ENCODE results near the gene ATP5MC2.

GRCh38 chr12:53722450-53723041, 46.7 kb upstream of the ATP5MC2 start:
- TF ChIP-seq, protein P1, sequence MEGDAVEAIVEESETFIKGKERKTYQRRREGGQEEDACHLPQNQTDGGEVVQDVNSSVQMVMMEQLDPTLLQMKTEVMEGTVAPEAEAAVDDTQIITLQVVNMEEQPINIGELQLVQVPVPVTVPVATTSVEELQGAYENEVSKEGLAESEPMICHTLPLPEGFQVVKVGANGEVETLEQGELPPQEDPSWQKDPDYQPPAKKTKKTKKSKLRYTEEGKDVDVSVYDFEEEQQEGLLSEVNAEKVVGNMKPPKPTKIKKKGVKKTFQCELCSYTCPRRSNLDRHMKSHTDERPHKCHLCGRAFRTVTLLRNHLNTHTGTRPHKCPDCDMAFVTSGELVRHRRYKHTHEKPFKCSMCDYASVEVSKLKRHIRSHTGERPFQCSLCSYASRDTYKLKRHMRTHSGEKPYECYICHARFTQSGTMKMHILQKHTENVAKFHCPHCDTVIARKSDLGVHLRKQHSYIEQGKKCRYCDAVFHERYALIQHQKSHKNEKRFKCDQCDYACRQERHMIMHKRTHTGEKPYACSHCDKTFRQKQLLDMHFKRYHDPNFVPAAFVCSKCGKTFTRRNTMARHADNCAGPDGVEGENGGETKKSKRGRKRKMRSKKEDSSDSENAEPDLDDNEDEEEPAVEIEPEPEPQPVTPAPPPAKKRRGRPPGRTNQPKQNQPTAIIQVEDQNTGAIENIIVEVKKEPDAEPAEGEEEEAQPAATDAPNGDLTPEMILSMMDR (IDR thresholded peaks at IDR 0.05; ENCODE audit: low read depth, low read length), result no peak
- TF ChIP-seq EZH2phosphoT487 (IDR thresholded peaks at IDR 0.05; ENCODE audit: low read depth), result no peak
